GM23338 (cell line): Measurements from ENCODE around the gene MAP4K4. TPM values are rescaled to one million over a fixed set of nuclear protein-coding genes. Genes with fewer than 3 reads are reported as not detected.
A peak's percentile ranks its signal among the peaks of the same experiment; 100 is the strongest.
"Not testable (repeated sequence)": the region's sequence is repeated elsewhere in the genome, so short reads cannot be mapped to it uniquely, and the experiment has no call there.

Experiments
- ATAC-seq: fragments of 200-7000 bp; cut with Tn5 transposase; 3 replicates; pipeline ENCODE4 v1.9.1; 2020
- DNase-seq: peaks from one replicate; pipeline ENCODE4 v3.0.0-alpha.2; 2015; ENCODE audit warnings: low spot score
- H2AFZ ChIP-seq: fragments of 200-600 bp; sonication (generic); 2 replicates; pipeline ENCODE4 v1.8.0; 2016; ENCODE audit warnings: antibody characterized with exemption, mild to moderate bottlenecking, moderate library complexity
- H3F3A ChIP-seq: fragments of 200-600 bp; sonication (generic); replicated peaks from 2 replicates; pipeline ENCODE4 v1.8.0; 2017; ENCODE audit warnings: antibody characterized with exemption, mixed run types, low read depth
- H3K27ac ChIP-seq: fragments of 200-600 bp; sonication (generic); 2 replicates; pipeline ENCODE4 v1.6.1; 2016; ENCODE audit warnings: low read depth
- H3K27me3 ChIP-seq: fragments of 200-600 bp; sonication (generic); 2 replicates; pipeline ENCODE4 v1.8.0; 2016; ENCODE audit warnings: mild to moderate bottlenecking, mixed run types, moderate library complexity; ENCODE audit not compliant: insufficient read depth
- H3K36me3 ChIP-seq: fragments of 200-600 bp; sonication (generic); 2 replicates; pipeline ENCODE4 v1.8.0; 2016; ENCODE audit warnings: mild to moderate bottlenecking; ENCODE audit not compliant: insufficient read depth
- H3K4me1 ChIP-seq: fragments of 200-600 bp; sonication (generic); 2 replicates; pipeline ENCODE4 v1.8.0; 2016; ENCODE audit warnings: mild to moderate bottlenecking, moderate library complexity; ENCODE audit not compliant: insufficient read depth
- H3K4me2 ChIP-seq: fragments of 200-600 bp; sonication (generic); 2 replicates; pipeline ENCODE4 v1.7.1; 2017; ENCODE audit warnings: mixed run types
- H3K4me3 ChIP-seq: fragments of 200-600 bp; sonication (generic); 2 replicates; pipeline ENCODE4 v1.6.1; 2016; ENCODE audit warnings: mixed run types
- H3K79me2 ChIP-seq: fragments of 200-600 bp; sonication (generic); replicated peaks from 2 replicates; pipeline ENCODE4 v1.8.0; 2017; ENCODE audit warnings: mild to moderate bottlenecking; ENCODE audit not compliant: insufficient read depth
- H3K9me2 ChIP-seq: fragments of 200-600 bp; sonication (generic); 2 replicates; pipeline ENCODE4 v1.8.0; 2017; ENCODE audit not compliant: insufficient read depth
- H4K20me1 ChIP-seq: fragments of 200-600 bp; sonication (generic); replicated peaks from 2 replicates; pipeline ENCODE4 v1.8.0; 2017; ENCODE audit warnings: mild to moderate bottlenecking; ENCODE audit not compliant: insufficient read depth
- H3K27ac Mint-ChIP-seq: 2 replicates; pipeline ENCODE4 v1.8.0; 2020; ENCODE audit warnings: inconsistent platforms, mild to moderate bottlenecking, moderate library complexity, mixed read lengths
- H3K27me3 Mint-ChIP-seq: 3 replicates; pipeline ENCODE4 v1.8.0; 2022; ENCODE audit warnings: low read depth, mild to moderate bottlenecking, moderate library complexity, mixed read lengths, inconsistent platforms; ENCODE audit not compliant: insufficient read depth, poor library complexity
- H3K36me3 Mint-ChIP-seq: 3 replicates; pipeline ENCODE4 v1.8.0; 2021; ENCODE audit warnings: low read depth, mild to moderate bottlenecking, inconsistent platforms, moderate library complexity, mixed read lengths
- H3K4me1 Mint-ChIP-seq: 3 replicates; pipeline ENCODE4 v1.8.0; 2020; ENCODE audit warnings: mild to moderate bottlenecking, inconsistent platforms, mixed read lengths
- H3K4me3 Mint-ChIP-seq: 3 replicates; pipeline ENCODE4 v1.8.0; 2021; ENCODE audit warnings: moderate library complexity, mild to moderate bottlenecking, inconsistent platforms, mixed read lengths
- H3K9me3 Mint-ChIP-seq: 3 replicates; pipeline ENCODE4 v1.8.0; 2020; ENCODE audit warnings: moderate library complexity, mild to moderate bottlenecking, inconsistent platforms, mixed read lengths
- ETS1 ChIP-seq: IDR thresholded peaks from 2 replicates; pipeline ENCODE4 v1.6.1; 2016; ENCODE audit warnings: antibody characterized with exemption
- EZH2 ChIP-seq: fragments of 200-600 bp; sonication (generic); IDR thresholded peaks from one replicate; pipeline ENCODE4 v1.8.0; 2017; ENCODE audit warnings: antibody characterized with exemption, mild to moderate bottlenecking, low read depth; ENCODE audit not compliant: unreplicated experiment
- NANOG ChIP-seq: IDR thresholded peaks from 2 replicates; pipeline ENCODE4 v1.6.1; 2016; ENCODE audit warnings: antibody characterized with exemption, borderline replicate concordance
- REST ChIP-seq: IDR thresholded peaks from one replicate; pipeline ENCODE4 v1.6.1; 2018; ENCODE audit warnings: antibody characterized with exemption; ENCODE audit not compliant: unreplicated experiment
- polyA plus RNA-seq: library from polyadenylated mRNA; unstranded; fragments of >200 nt; fragmentation: Nextera tagmentation; extraction: Ambion mirVana; gene quantifications from 2 replicates; pipeline ENCODE4 v1.2.1, GENCODE V29; 2016
- total RNA-seq: library from RNA; depleted of rRNA; stranded (reverse); fragments of >200 nt; shearing (Covaris generic); gene quantifications from 2 replicates; pipeline ENCODE4 v1.2.3, GENCODE V29; 2014
- TF ChIP-seq, protein P1 (sequence below): fragments of 250-450 bp; sonication (Bioruptor Pico); IDR thresholded peaks from 2 replicates; pipeline ENCODE4 v1.5.0; 2020; ENCODE audit warnings: mild to moderate bottlenecking, moderate library complexity

Gene MAP4K4
- total and polyA plus RNA-seq, 2 experiments from 2014 or later: 34.6 to 99.2 TPM

- TF ChIP-seq REST: no peak
- TF ChIP-seq NANOG: no peak
Measured at GRCh38 chr2:101748000-101748399, 50.5 kb downstream of the MAP4K4 start (continued).

DNA sequence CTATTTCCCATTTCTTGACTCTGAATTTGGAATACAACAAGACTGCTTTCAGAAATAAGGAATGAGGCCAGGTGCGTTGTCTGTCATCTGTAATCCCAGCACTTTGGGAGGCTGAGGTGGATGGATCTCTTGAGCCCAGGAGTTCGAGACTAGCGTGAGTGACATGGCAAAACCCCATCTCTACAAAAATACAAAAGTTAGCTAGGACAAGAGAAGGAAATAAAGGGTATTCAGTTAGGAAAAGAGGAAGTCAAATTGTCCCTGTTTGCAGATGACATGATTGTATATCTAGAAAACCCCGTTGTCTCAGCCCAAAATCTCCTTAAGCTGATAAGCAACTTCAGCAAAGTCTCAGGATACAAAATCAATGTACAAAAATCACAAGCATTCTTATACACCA lies 51.0 kb downstream of the MAP4K4 start:
- H3K27ac ChIP-seq, H3K36me3 ChIP-seq, H3K4me2 ChIP-seq, H3K27me3 Mint-ChIP-seq, ATAC-seq, H2AFZ ChIP-seq, H3K27me3 ChIP-seq, H3K9me3 Mint-ChIP-seq, H3F3A ChIP-seq, DNase-seq, H3K4me3 Mint-ChIP-seq, H3K27ac Mint-ChIP-seq, H3K9me2 ChIP-seq, H3K36me3 Mint-ChIP-seq, H3K4me3 ChIP-seq: not testable (repeated sequence)
- H3K79me2 ChIP-seq: peaks cover 90% of the 10 kb centered on the region
- H3K4me1 ChIP-seq: peaks cover 67% of the 10 kb centered on the region
- peaks cover 65% of the 10 kb centered on the region for H3K4me1 Mint-ChIP-seq
- H4K20me1 ChIP-seq: peaks cover 32% of the 10 kb centered on the region

DNA sequence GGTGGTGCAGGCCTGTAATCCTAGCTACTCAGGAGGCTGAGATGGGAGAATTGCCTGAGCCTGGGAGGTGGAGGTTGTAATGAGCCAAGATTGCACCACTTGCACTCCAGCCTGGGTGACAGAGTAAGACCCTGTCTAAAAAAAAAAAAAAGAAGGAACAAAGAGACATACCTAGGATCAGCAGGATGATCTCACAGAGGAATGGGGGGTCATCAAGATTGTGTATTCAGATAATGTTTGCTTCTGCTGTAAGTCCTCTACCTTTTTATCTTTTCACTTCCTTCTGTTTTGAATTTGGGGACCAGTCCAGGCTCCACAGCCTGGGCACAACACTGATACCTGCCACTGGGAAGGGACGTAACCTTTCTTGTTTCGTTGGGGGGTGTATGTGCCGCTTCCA lies 53.2 kb downstream of the MAP4K4 start:
- Histone ChIP-seq H2AFZ (no peak overlapping the region), H3K27me3 (no peaks in the 10 kb centered on the region), H3K4me3 (no peak overlapping the region), H3K9me2 (no peaks in the 10 kb centered on the region), H3K4me1 (peaks cover 61% of the 10 kb centered on the region), H4K20me1 (peaks cover 43% of the 10 kb centered on the region), H3K27ac (peak overlapping the region; percentile 41; the same call in 1 of the 2 replicates), H3F3A (no peaks in the 10 kb centered on the region), H3K36me3 (no peaks in the 10 kb centered on the region), H3K4me2 (no peak overlapping the region), H3K79me2 (peaks cover 90% of the 10 kb centered on the region)
- peaks cover 63% of the 10 kb centered on the region for H3K4me1 Mint-ChIP-seq
- no peak overlapping the region for H3K4me3 Mint-ChIP-seq
- no peaks in the 10 kb centered on the region for H3K9me3 Mint-ChIP-seq
- peaks cover 4% of the 10 kb centered on the region for H3K36me3 Mint-ChIP-seq
- H3K27ac Mint-ChIP-seq: no peak overlapping the region
- H3K27me3 Mint-ChIP-seq: peaks cover 5% of the 10 kb centered on the region
- DNase-seq: no peak
- ATAC-seq: no peak
- TF ChIP-seq EZH2 (no peak), REST (no peak), ETS1 (no peak)
- TF ChIP-seq, protein P1, sequence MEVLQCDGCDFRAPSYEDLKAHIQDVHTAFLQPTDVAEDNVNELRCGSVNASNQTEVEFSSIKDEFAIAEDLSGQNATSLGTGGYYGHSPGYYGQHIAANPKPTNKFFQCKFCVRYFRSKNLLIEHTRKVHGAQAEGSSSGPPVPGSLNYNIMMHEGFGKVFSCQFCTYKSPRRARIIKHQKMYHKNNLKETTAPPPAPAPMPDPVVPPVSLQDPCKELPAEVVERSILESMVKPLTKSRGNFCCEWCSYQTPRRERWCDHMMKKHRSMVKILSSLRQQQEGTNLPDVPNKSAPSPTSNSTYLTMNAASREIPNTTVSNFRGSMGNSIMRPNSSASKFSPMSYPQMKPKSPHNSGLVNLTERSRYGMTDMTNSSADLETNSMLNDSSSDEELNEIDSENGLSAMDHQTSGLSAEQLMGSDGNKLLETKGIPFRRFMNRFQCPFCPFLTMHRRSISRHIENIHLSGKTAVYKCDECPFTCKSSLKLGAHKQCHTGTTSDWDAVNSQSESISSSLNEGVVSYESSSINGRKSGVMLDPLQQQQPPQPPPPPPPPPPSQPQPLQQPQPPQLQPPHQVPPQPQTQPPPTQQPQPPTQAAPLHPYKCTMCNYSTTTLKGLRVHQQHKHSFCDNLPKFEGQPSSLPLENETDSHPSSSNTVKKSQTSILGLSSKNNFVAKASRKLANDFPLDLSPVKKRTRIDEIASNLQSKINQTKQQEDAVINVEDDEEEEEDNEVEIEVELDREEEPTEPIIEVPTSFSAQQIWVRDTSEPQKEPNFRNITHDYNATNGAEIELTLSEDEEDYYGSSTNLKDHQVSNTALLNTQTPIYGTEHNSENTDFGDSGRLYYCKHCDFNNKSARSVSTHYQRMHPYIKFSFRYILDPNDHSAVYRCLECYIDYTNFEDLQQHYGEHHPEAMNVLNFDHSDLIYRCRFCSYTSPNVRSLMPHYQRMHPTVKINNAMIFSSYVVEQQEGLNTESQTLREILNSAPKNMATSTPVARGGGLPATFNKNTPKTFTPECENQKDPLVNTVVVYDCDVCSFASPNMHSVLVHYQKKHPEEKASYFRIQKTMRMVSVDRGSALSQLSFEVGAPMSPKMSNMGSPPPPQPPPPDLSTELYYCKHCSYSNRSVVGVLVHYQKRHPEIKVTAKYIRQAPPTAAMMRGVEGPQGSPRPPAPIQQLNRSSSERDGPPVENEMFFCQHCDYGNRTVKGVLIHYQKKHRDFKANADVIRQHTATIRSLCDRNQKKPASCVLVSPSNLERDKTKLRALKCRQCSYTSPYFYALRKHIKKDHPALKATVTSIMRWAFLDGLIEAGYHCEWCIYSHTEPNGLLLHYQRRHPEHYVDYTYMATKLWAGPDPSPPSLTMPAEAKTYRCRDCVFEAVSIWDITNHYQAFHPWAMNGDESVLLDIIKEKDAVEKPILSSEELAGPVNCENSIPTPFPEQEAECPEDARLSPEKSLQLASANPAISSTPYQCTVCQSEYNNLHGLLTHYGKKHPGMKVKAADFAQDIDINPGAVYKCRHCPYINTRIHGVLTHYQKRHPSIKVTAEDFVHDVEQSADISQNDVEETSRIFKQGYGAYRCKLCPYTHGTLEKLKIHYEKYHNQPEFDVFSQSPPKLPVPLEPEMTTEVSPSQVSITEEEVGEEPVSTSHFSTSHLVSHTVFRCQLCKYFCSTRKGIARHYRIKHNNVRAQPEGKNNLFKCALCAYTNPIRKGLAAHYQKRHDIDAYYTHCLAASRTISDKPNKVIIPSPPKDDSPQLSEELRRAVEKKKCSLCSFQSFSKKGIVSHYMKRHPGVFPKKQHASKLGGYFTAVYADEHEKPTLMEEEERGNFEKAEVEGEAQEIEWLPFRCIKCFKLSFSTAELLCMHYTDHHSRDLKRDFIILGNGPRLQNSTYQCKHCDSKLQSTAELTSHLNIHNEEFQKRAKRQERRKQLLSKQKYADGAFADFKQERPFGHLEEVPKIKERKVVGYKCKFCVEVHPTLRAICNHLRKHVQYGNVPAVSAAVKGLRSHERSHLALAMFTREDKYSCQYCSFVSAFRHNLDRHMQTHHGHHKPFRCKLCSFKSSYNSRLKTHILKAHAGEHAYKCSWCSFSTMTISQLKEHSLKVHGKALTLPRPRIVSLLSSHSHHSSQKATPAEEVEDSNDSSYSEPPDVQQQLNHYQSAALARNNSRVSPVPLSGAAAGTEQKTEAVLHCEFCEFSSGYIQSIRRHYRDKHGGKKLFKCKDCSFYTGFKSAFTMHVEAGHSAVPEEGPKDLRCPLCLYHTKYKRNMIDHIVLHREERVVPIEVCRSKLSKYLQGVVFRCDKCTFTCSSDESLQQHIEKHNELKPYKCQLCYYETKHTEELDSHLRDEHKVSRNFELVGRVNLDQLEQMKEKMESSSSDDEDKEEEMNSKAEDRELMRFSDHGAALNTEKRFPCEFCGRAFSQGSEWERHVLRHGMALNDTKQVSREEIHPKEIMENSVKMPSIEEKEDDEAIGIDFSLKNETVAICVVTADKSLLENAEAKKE (CRISPR knock-in tag): no peak
